ENCODE data around the gene SNAPC1.
"Not testable (repeated sequence)": the region's sequence is repeated elsewhere in the genome, so short reads cannot be mapped to it uniquely, and the experiment has no call there.

The SNAPC1 gene

DNA sequence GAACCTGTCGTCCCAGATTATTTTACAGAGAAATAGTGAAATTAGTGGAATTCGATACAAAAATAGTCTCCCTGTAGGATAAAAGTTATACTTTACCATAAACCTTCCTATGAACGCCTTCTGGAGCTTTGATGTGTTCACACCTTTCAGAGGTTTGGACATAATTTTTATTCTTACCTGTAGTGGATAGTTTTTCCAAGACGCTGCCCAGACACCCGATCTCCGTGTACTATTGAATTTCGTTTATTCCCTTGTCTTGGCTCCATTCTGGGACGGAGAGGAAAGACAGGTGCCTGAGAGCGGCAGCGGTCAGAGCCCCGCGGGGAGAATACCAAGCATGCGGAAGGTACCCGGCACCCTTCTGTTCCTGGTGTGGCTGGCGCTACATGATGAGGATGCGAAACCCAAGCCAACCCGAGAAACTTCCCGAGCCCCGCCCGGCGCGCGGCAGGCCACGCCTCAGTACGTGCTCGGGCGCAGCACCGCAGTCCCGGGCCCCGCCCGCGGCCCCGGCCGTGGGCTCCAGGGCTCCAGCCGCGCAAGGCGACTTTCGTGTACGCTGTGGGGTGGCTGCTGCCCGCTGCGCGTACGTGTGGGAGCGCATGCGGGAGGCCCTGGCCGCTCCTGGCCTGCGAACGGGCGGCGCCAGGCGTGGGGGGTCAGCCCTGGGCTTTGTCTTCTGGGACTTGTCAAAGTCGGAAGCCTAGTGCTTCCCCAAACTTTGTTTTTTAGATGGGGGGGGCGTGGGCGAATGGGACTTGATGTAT is 11.3 kb upstream of the SNAPC1 start:
- DNase-seq = peak; percentile 58 to 67

- DNase-seq = no peak
Observed at GRCh38 chr14:61751475-61751989, 10.7 kb upstream of the SNAPC1 start.

GRCh38 chr14:61752626-61753025 is 9.6 kb upstream of the SNAPC1 start:
- DNase-seq = peak in 1 of 2 donors; percentile 33

- DNase-seq = no peak
Observed at GRCh38 chr14:61753631-61754030, 8.6 kb upstream of the SNAPC1 start.

DNA sequence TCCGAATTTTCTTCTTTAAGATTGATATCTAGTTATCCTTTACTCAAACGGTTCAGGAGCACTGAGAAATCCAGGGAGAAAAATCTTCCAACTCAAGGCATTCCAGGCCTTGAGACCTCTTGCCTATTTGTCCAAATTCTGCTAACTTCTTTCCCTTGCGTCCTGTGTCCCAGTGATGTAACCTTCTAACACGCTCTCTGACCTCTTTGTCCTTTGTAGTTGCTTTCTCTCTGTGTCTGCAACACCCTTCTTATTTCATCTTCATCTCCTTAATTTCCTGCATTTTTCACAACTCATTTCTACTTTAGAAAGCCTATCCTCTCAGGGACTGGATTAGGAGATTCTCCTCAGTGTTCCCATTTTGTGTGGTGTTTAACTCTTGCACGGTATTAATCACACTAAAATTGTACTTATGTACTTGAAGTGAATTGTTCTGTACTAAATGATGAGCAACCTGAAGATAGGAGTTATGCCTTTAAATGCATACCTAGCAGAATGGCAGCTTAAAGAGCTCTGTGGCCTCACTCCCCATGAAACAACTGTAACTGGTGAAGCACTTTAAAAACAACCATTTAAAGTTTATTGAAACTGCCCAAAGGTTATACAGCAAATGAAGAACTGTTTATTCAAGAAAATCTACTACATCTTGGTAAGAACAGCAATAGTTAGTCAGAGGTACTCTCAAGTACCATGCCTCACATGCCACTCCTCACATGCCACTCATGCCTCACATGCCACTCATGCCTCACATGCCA is 7.4 kb upstream of the SNAPC1 start:
- no peak for DNase-seq

DNA sequence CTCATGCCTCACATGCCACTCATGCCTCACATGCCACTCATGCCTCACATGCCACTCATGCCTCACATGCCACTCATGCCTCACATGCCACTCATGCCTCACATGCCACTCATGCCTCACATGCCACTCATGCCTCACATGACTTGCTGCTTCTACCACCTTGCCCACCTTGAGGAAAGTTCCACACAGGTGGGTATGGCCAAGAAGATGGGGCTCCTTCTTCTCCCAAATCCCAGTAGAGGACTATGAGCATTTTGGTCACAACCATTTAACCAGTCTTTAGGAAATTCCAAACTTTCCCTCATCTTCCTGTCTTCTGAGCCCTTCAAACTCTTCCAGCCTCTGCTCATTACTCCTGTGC is 6.9 kb upstream of the SNAPC1 start:
- DNase-seq = not testable (repeated sequence)

GRCh38 chr14:61756135-61756534 is 6.1 kb upstream of the SNAPC1 start:
- DNase-seq = no peak

- no peak for DNase-seq
Observed at GRCh38 chr14:61759878-61760277, 2.3 kb upstream of the SNAPC1 start.

DNA sequence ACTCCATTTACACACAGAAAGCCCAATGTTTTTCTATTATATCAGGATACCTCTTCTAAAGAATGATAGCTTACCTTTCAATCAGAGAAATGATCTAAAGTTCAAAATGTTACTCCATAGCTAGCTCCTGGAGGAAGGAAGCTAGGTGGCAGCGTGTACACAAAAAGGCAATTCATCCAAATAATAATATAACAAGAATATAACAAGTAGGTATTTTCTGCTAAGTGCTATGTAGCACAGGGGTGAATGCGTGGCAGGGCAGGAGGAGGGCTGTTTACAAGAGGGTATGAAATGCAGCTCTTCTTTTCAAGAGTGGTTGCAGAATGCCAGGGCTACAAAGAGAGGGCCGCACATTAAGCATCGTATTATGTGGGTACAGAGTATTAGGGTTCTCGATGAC is 663 bp upstream of the SNAPC1 start:
- no peak for DNase-seq

DNA sequence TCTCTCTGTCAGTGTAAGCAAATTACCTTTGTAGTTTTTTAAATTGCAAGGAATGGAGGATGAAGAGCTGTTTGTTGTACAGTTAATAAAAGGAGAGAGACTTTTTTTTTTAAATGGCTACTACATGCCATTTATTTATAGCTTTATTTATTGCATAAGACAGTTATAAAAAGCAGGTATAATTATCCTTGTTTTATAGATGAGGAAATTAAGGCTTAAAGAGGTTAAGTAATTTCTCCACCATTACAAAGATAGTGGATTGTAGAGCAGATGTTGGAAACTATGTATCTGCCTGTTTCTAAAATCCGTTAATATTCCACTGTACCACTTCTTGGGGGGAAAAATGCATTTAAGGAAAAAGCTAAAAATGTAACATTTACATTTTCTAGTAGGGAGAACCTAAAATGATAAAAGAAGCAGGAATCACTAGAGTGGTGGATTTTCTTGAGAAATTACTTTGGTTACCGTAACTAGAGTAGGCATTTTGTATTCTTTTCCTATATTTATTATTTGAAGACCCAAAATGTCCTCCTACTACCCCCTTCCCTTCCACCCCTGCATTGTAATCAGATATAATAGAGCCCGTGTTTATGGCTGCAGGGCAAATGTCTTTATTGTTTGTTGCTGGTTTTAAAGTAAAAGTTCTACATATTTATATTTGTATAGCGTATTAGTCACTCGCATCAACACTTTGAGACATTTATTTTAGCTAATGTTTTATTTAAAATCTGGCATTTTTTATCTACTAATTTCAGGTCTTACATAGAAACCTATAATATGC is 2.3 kb downstream of the SNAPC1 start:
- no peak for DNase-seq

DNA sequence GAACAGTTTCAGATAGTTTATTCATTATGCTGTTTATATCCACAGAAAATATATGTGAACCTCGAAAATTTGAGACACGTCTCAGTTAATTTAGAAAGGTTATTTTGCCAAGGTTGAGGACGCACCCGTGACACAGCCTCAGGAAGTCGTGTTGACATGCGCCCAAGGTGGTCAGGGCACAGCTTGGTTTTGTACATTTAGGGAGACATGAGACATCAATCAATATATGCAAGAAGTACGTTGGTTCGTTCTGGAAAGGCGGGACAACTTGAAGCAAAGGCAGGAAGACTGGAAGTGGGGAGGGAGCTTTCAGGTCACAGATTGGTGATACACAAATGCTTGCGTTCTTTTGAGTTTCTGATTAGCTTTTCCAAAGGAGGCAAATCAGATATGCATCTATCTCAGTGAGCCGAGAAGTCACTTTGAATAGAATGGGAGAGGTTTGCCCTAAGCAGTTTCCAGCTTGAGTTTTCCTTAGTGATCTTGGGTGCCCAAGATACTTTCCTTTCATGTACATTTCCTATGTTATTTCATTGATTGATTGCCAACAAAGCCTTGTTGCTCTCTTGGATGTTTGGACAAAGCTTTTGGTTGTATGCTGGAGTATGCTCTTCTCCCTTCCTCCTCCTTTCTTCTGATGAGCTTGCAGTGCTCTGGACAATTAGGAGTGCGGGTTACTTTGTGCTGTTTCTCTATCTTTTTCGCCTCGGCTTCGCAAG is 3.2 kb downstream of the SNAPC1 start:
- no peak for DNase-seq

DNA sequence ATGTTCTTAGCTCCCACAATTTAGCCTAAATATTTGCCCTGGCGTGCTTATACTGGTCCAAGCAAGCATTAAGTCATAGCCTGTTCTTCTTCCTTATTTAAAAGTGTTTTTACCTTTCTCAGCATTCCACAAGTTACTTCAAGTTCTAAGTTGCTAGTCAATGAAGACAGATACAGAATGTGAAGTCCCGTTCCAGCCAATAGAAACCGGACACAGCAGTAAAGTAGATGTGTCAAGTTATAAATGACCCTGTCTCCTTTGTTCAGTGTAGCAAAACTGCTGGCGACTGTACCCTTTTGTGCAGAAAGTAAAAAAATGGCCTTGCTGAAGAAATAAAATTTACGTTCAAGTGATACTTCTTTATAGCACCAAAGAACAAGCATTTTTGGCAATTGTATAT is 3.9 kb downstream of the SNAPC1 start:
- DNase-seq = no peak

DNA sequence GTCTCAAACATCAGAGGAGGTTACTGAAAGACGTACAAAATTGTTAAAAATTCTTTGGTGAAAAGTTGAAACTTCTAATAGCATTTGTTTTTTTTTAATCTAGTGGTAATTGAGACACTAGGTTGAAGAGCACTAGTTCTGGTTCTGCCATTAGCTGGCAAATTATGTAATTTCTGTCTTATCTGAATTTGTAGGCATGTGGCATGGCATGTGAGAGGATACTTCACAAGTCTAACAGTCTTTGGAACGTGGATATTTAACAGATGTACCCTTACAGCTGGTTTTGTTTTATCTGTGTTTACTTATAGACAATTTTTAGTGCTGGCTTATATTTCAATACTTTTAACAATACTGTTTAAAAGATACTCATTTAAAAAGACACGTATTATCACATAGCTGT is 6.0 kb downstream of the SNAPC1 start:
- DNase-seq = no peak

DNA sequence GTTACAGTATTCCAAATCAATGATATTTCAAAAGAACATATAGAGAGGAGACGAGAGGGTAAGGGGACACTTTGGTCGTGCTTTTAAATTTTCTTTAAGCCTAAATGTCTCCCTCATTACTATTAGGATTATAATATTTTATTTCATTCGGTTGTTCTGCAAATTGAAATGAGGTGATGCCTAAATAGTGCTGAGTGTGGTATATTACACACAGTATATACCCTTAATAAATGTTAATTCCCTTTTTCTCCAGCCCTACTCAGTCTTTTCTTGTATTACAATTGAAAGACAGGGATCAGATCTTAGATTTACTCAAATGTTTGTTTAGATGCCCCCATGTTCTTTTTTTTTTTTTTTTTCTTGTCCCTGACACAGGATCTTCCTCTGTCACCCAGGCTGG is 7.7 kb downstream of the SNAPC1 start:
- DNase-seq = no peak

DNA sequence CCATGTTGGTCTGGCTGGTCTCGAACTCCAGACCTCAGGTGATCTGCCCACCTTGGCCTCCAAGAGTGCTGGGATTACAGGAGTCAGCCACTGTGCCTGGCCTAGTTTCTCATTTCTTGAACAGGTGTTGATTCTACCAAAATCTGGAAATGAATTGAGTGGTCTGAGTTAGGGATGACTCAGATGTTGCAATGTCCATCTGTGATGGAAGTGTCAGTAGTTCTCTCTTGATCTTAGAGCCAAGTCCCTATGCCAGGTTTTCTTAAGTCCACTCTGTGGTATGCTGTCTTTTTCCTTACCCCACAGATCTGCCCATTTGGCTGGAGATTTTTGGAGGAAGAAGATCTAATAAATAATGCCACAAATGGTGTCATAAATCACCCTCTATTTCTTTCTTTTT is 12.6 kb downstream of the SNAPC1 start:
- DNase-seq = no peak

DNA sequence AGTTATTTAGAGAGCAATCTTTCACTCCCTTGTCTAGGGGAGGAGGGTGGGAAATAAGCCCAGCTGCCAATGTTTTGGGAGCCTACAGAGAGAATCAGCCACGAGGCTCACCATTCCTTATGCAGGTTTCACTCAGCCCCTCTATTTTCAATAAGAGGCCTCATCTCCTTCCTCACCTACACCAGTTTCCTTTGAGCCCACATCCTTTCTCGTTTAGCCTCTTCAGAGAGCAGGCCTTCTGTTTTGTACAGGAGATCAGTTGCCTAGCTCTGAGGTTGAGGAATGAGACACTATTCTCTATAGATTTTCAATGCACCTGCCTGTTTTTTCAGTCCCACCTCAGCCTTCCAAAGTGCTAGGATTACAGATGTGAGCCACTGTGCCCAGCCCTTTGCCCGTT is 17.9 kb downstream of the SNAPC1 start:
- DNase-seq = no peak

DNA sequence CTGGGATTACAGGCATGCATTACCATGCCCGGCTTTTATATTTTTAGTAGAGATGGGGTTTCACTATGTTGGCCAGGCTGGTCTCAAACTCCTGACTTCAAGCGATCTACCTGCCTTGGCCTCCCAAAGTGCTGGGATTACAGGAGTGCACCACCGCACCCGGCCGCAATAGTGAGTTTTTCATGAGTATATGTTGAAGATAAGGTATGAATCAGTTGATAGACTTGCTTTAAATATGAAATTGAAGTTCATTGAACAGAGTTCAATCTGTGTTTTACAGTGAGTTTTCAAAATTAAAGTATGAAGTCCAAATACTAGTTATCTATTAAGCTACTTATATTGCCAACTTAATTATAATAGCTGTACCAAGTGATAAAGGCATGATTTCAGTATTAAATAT is 35.1 kb downstream of the SNAPC1 start:
- no peak for DNase-seq

- no peak for DNase-seq
Observed at GRCh38 chr14:61802010-61802568, 39.9 kb downstream of the SNAPC1 start.

DNA sequence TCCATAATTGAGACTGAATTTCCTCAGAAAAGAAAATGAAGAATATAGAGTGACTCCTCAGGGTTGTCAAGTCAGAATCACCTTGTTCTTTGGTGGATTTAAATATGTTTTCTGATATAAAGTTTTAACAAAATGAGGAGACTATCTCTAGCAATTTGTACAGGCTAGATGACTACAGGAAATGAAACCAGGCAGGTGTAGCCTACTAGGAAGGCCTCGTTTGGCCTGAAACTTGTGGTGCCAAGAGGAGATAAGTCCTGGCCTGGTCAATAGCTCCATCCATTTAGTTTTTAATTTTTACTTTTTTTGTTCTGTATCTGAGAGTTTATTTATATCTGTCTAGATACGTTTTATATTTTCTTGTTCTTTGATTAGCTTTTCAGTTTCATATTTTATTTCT is 41.5 kb downstream of the SNAPC1 start:
- no peak for DNase-seq

GRCh38 chr14:61805451-61805850 is 43.2 kb downstream of the SNAPC1 start:
- DNase-seq = no peak

DNA sequence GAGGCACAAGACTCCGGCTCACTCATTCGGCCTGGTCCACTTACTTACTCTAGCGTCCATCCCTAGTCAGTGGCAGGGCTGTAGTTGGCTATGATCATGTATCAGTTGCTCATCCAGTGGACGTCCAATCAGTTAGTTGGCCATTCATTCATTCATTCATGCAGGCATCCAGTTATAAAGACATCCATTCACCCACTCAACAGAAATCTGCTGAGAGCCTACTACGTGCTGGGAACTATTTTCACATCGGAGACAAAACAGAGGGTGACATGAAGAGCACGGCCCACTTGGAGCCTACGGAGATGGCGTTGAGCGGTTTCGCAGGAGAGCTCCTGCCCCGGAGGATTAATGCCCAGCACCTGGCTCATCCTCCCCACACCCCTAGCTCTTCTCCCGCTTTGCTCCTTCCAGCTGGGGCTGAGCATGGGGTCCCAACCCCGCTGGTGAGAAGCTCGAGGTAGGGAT is 49.7 kb downstream of the SNAPC1 start:
- DNase-seq = no peak

- no peak for DNase-seq
Observed at GRCh38 chr14:61812347-61813095, 50.3 kb downstream of the SNAPC1 start, which contains the start of gene SYT16. Gene SYT16 (plus strand): TSS chr14:61812703.

All from bone marrow (tissue), 2 donors.